Renal pelvis (tissue), 3 donors: ENCODE measurements around the gene ISYNA1. TPM values are rescaled to one million over a fixed set of nuclear protein-coding genes. Genes with fewer than 3 reads are reported as not detected.

ENCODE experiments used
- polyA plus RNA-seq, 3 donors: library from polyadenylated mRNA; unstranded; fragments of 120-200 nt; gene quantifications; one replicate each; pipeline ENCODE4 v1.2.1, GENCODE V29; 2013; ENCODE audit not compliant: insufficient read length in 3 of 3

Gene ISYNA1
- polyA plus RNA-seq, 3 donors, result 115 to 147 (median 133) TPM

Other genes starting within 250 kb of the ISYNA1 start
- 10 to 100 TPM; 11.1 to 11.7 (median 11.1) TPM for gene MPV17L2, start 244.9 kb downstream of the ISYNA1 start, polyA plus RNA-seq
- gene RAB3A, start 234.1 kb downstream of the ISYNA1 start, polyA plus RNA-seq, result 1 to 10 TPM; 5.2 to 5.5 (median 5.2) TPM
- gene PDE4C, start 211.7 kb downstream of the ISYNA1 start, polyA plus RNA-seq, result under 1 TPM; 0.77 to 0.82 (median 0.78) TPM
- 10 to 100 TPM in 2 of 3 donors, 1 to 10 TPM in 1; 6.5 to 13.0 (median 12.5) TPM for gene IQCN, start 163.7 kb downstream of the ISYNA1 start, polyA plus RNA-seq
- gene JUND, start 156.5 kb downstream of the ISYNA1 start, polyA plus RNA-seq, result 100 to 1,000 TPM in 1 of 3 donors, 10 to 100 TPM in 2; 65.8 to 114 (median 73.7) TPM
- gene LSM4, start 115.1 kb downstream of the ISYNA1 start, polyA plus RNA-seq, result 100 to 1,000 TPM; 102 to 129 (median 114) TPM
- gene PGPEP1, start 97.5 kb downstream of the ISYNA1 start, polyA plus RNA-seq, result 10 to 100 TPM; 21.3 to 33.2 (median 32.1) TPM
- gene GDF15, start 52.0 kb downstream of the ISYNA1 start, polyA plus RNA-seq, result 1 to 10 TPM; 4.5 to 6.9 (median 6.0) TPM
- 1 to 10 TPM in 1 of 3 donors, under 1 TPM in 2; 0.87 to 1.2 (median 0.98) TPM for gene LRRC25, start 40.5 kb downstream of the ISYNA1 start, polyA plus RNA-seq
- 100 to 1,000 TPM in 2 of 3 donors, 10 to 100 TPM in 1; 99.9 to 117 (median 117) TPM for gene SSBP4, start 18.7 kb downstream of the ISYNA1 start, polyA plus RNA-seq
- gene ELL, start 83.9 kb upstream of the ISYNA1 start, polyA plus RNA-seq, result 10 to 100 TPM in 2 of 3 donors, 1 to 10 TPM in 1; 9.9 to 12.2 (median 12.0) TPM
- 100 to 1,000 TPM; 178 to 222 (median 219) TPM for gene FKBP8, start 105.4 kb upstream of the ISYNA1 start, polyA plus RNA-seq
- 10 to 100 TPM; 60.8 to 70.3 (median 67.5) TPM for gene KXD1, start 119.7 kb upstream of the ISYNA1 start, polyA plus RNA-seq
- gene UBA52, start 133.7 kb upstream of the ISYNA1 start, polyA plus RNA-seq, result 100 to 1,000 TPM; 738 to 924 (median 787) TPM
- gene REX1BD, start 150.7 kb upstream of the ISYNA1 start, polyA plus RNA-seq, result 10 to 100 TPM; 33.3 to 51.5 (median 41.9) TPM
- 1 to 10 TPM; 4.5 to 4.8 (median 4.7) TPM for gene CRLF1, start 168.7 kb upstream of the ISYNA1 start, polyA plus RNA-seq
- gene TMEM59L, start 174.7 kb upstream of the ISYNA1 start, polyA plus RNA-seq, result 1 to 10 TPM; 1.8 to 3.5 (median 3.3) TPM
- gene KLHL26, start 198.9 kb upstream of the ISYNA1 start, polyA plus RNA-seq, result 10 to 100 TPM in 1 of 3 donors, 1 to 10 TPM in 2; 7.6 to 11.0 (median 8.7) TPM
- 10 to 100 TPM; 23.2 to 30.1 (median 23.7) TPM for gene CRTC1, start 245.5 kb upstream of the ISYNA1 start, polyA plus RNA-seq